Endothelial cell of umbilical vein (primary cell): Measurements from ENCODE around the gene SLC12A3. TPM values are rescaled to one million over a fixed set of nuclear protein-coding genes. Genes with fewer than 3 reads are reported as not detected.

Experiments used
- BruUV-seq: library from RNA; stranded (reverse); fragments of 400-500 nt; replicated peaks from 2 replicates; lab custom pipeline; 2021; lab: Mats Ljungman, UMichigan
- CTCF ChIA-PET: fragments of 300-600, 350-600 bp; sonication (Branson Sonifier 250); formaldehyde crosslinking; loops from one replicate; lab custom pipeline; 2021; ENCODE audit warnings: antibody characterized with exemption, inconsistent platforms; lab: Charles Lee
- POLR2A ChIA-PET: fragments of 300-600, 350-600 bp; sonication (Branson Sonifier 250); formaldehyde crosslinking; loops from one replicate; lab custom pipeline; 2021; ENCODE audit warnings: antibody characterized with exemption, inconsistent platforms; lab: Charles Lee
- DNase-seq: peaks from one replicate; pipeline ENCODE4 v3.0.0-alpha.2; 2011; ENCODE audit warnings: low read depth, low spot score
- FAIRE-seq: peaks from 2 replicates; lab custom pipeline; 2011; peaks lifted over from hg19 to GRCh38; lab: Jason Lieb, UNC
- H2AFZ ChIP-seq: 2 replicates; pipeline ENCODE4 v1.6.0; 2012; ENCODE audit warnings: low read depth, low read length, control low read depth, inconsistent platforms
- H3K27ac ChIP-seq: 2 replicates; pipeline ENCODE4 v1.5.1; 2011; ENCODE audit warnings: low read depth, mild to moderate bottlenecking, control low read depth, low read length, moderate library complexity; ENCODE audit not compliant: insufficient read depth
- H3K27me3 ChIP-seq, 2 experiments: 2 replicates each; pipeline versions ENCODE4 v1.6.0 to v1.6.1; 2011; ENCODE audit warnings: low read length in 2 of 2, mixed read lengths in 1 of 2; ENCODE audit not compliant: control insufficient read depth in 2 of 2, insufficient read depth in 2 of 2
- H3K36me3 ChIP-seq, 2 experiments: 2 replicates in 1 of 2; 3 replicates in 1 of 2; pipeline ENCODE4 v1.5.1; 2011; ENCODE audit warnings: low read length in 2 of 2, mild to moderate bottlenecking in 1 of 2, moderate library complexity in 1 of 2; ENCODE audit not compliant: control insufficient read depth in 2 of 2, insufficient read depth in 2 of 2; ENCODE audit errors: extremely low read depth in 1 of 2
- H3K4me1 ChIP-seq: 3 replicates; pipeline ENCODE4 v1.5.1; 2011; ENCODE audit warnings: mild to moderate bottlenecking, low read length; ENCODE audit not compliant: control insufficient read depth, insufficient read depth; ENCODE audit errors: extremely low read depth
- H3K4me2 ChIP-seq: 2 replicates; pipeline ENCODE4 v1.6.1; 2011; ENCODE audit warnings: low read length, control low read depth, mixed read lengths; ENCODE audit not compliant: insufficient read depth
- H3K4me3 ChIP-seq, 3 experiments: fragments of 200-600 bp in 1 of 3; sonication (generic), shearing (Covaris generic) in 1 of 3; replicated peaks in 1 of 3; 2 replicates each; pipeline ENCODE4 v1.5.1; 2011 to 2016; ENCODE audit warnings: control low read depth in 3 of 3, low read length in 3 of 3, mild to moderate bottlenecking in 2 of 3, inconsistent platforms in 1 of 3, low read depth in 1 of 3, moderate library complexity in 1 of 3; ENCODE audit not compliant: insufficient read depth in 1 of 3
- H3K79me2 ChIP-seq: 2 replicates; pipeline ENCODE4 v1.6.0; 2012; ENCODE audit warnings: low read length, inconsistent platforms; ENCODE audit not compliant: control insufficient read depth, insufficient read depth
- H3K9ac ChIP-seq: replicated peaks from 2 replicates; pipeline ENCODE3; 2011; ENCODE audit warnings: low read length, control low read depth; ENCODE audit not compliant: insufficient read depth; ENCODE audit errors: extremely low read depth
- H3K9me1 ChIP-seq: replicated peaks from 3 replicates; pipeline ENCODE4 v1.6.0; 2011; ENCODE audit warnings: mild to moderate bottlenecking, low read length; ENCODE audit not compliant: control insufficient read depth, insufficient read depth; ENCODE audit errors: extremely low read depth
- H3K9me3 ChIP-seq: replicated peaks from 2 replicates; pipeline ENCODE4 v1.5.1; 2012; ENCODE audit warnings: low read length, inconsistent platforms; ENCODE audit not compliant: control insufficient read depth, insufficient read depth
- H4K20me1 ChIP-seq: replicated peaks from 2 replicates; pipeline ENCODE3; 2011; ENCODE audit warnings: mild to moderate bottlenecking, low read length; ENCODE audit not compliant: control insufficient read depth, insufficient read depth; ENCODE audit errors: extremely low read depth
- CTCF ChIP-seq, 2 donors: IDR thresholded peaks; 1 replicate in 1 of 2; 2 replicates in 1 of 2; pipeline ENCODE4 v1.5.1; 2011; ENCODE audit warnings: low read length in 2 of 2, mild to moderate bottlenecking in 2 of 2, moderate library complexity in 2 of 2, control low read depth in 1 of 2, inconsistent platforms in 1 of 2, low read depth in 1 of 2; ENCODE audit not compliant: insufficient read depth in 1 of 2; ENCODE audit errors: extremely low read depth in 1 of 2
- EZH2 ChIP-seq: IDR thresholded peaks from 2 replicates; pipeline ENCODE4 v1.6.1; 2012; ENCODE audit warnings: borderline replicate concordance, low read depth, mild to moderate bottlenecking, moderate library complexity, low read length, inconsistent platforms; ENCODE audit not compliant: severe bottlenecking
- FOS ChIP-seq: IDR thresholded peaks from 2 replicates; pipeline ENCODE4 v1.6.1; 2011; ENCODE audit warnings: mild to moderate bottlenecking, low read length, moderate library complexity, borderline replicate concordance; ENCODE audit not compliant: insufficient read depth
- GATA2 ChIP-seq: IDR thresholded peaks from 2 replicates; pipeline ENCODE4 v1.7.0; 2011; ENCODE audit warnings: low read depth, mild to moderate bottlenecking, moderate library complexity, mixed read lengths, low read length; ENCODE audit not compliant: insufficient read length, insufficient read depth
- JUN ChIP-seq: IDR thresholded peaks from 2 replicates; pipeline ENCODE4 v1.6.1; 2011; ENCODE audit warnings: borderline replicate concordance, low read depth; ENCODE audit not compliant: insufficient read length, insufficient read depth
- MAX ChIP-seq: IDR thresholded peaks from 2 replicates; pipeline ENCODE4 v1.6.1; 2011; ENCODE audit not compliant: insufficient read depth, insufficient read length
- MYC ChIP-seq: IDR thresholded peaks from one replicate; pipeline ENCODE4 v1.6.1; 2011; ENCODE audit warnings: mild to moderate bottlenecking, low read depth, low read length
- POLR2A ChIP-seq: IDR thresholded peaks from 2 replicates; pipeline ENCODE4 v1.6.1; 2012; ENCODE audit warnings: low read depth, mild to moderate bottlenecking, control low read depth, low read length
- POLR2AphosphoS5 ChIP-seq: IDR thresholded peaks from 2 replicates; pipeline ENCODE4 v1.6.1; 2012; ENCODE audit warnings: low read depth, mild to moderate bottlenecking, control low read depth, low read length, moderate library complexity; ENCODE audit not compliant: insufficient read depth
- dilution Hi-C: fragments of 300-500 bp; cut with MboI; formaldehyde crosslinking; loops from one replicate; pipeline ENCODE4 v1.15.0; 2019; ENCODE audit warnings: low sequenced_read_pairs; ENCODE audit not compliant: extremely low pct_ligation_motif_present
- intact Hi-C: fragments of 100-400 bp; cut with micrococcal nuclease; formaldehyde crosslinking; loops from one replicate; pipeline ENCODE4 v1.10.0; 2022
- polyA plus RNA-seq, 4 experiments: library from polyadenylated mRNA; depleted of rRNA in 3 of 4; stranded (reverse) in 3 of 4; unstranded in 1 of 4; fragments of >200 nt; gene quantifications; 2 replicates each; pipeline versions ENCODE4 v1.2.1 to v1.2.3, GENCODE V29; 2011 to 2012; ENCODE audit warnings: missing spikeins in 1 of 4
- total RNA-seq: library from RNA; stranded (reverse); gene quantifications from 2 replicates; pipeline ENCODE4 v1.2.3, GENCODE V29; 2021

The SLC12A3 gene
- total and polyA plus RNA-seq, 2 donors (not counting 3 experiments of a cell fraction or from before 2014, with no cell fraction given): not detected

GRCh38 chr16:56842133-56842532 is 22.9 kb upstream of the SLC12A3 start:
- intact Hi-C loops: no loop called here
- ChIA-PET CTCF (interaction anchor here (0.6 to 7.3 kb wide), 3 partner anchors 9 to 48 kb away, joined by 3 to 47 read pairs (median 4); no protein-coding TSS in a partner anchor), POLR2A (no interaction called here)
- Histone ChIP-seq H3K4me3 (no peak overlapping the region), H3K27me3 (no peaks in the 10 kb centered on the region), H2AFZ (no peak overlapping the region), H3K9me3 (no peaks in the 10 kb centered on the region), H3K4me2 (no peak overlapping the region), H3K4me1 (peaks cover 14% of the 10 kb centered on the region), H4K20me1 (no peaks in the 10 kb centered on the region), H3K36me3 (peaks cover 14 to 19% of the 10 kb centered on the region in 2 experiments), H3K79me2 (no peaks in the 10 kb centered on the region), H3K27ac (no peak overlapping the region), H3K9me1 (no peaks in the 10 kb centered on the region), H3K9ac (no peak overlapping the region)
- no TSS peak for BruUV-seq
- TF ChIP-seq MAX (no peak), POLR2AphosphoS5 (no peak), FOS (no peak), MYC (no peak), CTCF (IDR thresholded peaks at IDR 0.05; ENCODE audit: extremely low read depth in 1 of 2, insufficient read depth in 1 of 2, low read depth in 1 of 2, low read length in 2 of 2) (no peak), GATA2 (no peak), JUN (no peak), POLR2A (no peak), EZH2 (no peak)
- dilution Hi-C loops: no loop called here
- DNase-seq (no peak), FAIRE-seq (no peak)
